GM12891 (cell line): Measurements from ENCODE around the gene FAM163B.

Experiments
- DNase-seq: peaks from one replicate; pipeline ENCODE4 v3.0.0; 2011; ENCODE audit warnings: low spot score; ENCODE audit not compliant: insufficient read length
- FAIRE-seq: peaks from 2 replicates; lab custom pipeline; 2011; peaks lifted over from hg19 to GRCh38; lab: Jason Lieb, UNC
- PAX5 ChIP-seq: IDR thresholded peaks from 2 replicates; pipeline ENCODE4 v1.6.1; 2011; ENCODE audit warnings: low read length, moderate library complexity, mild to moderate bottlenecking; ENCODE audit not compliant: insufficient read depth, severe bottlenecking
- POLR2A ChIP-seq: IDR thresholded peaks from 2 replicates; pipeline ENCODE4 v1.6.1; 2011; ENCODE audit warnings: low read depth, low read length, control low read depth
- POLR2AphosphoS5 ChIP-seq: IDR thresholded peaks from 2 replicates; pipeline ENCODE4 v1.6.1; 2011; ENCODE audit warnings: low read depth, low read length, control low read depth
- POU2F2 ChIP-seq: IDR thresholded peaks from 2 replicates; pipeline ENCODE4 v1.6.1; 2011; ENCODE audit warnings: low read depth, mild to moderate bottlenecking, control low read depth, low read length, moderate library complexity
- SPI1 ChIP-seq: IDR thresholded peaks from 2 replicates; pipeline ENCODE4 v1.6.1; 2011; ENCODE audit warnings: low read depth, low read length, control low read depth
- TAF1 ChIP-seq: IDR thresholded peaks from 2 replicates; pipeline ENCODE4 v1.6.1; 2011; ENCODE audit warnings: low read depth, low read length, control low read depth

FAM163B gene

GRCh38 chr9:133553973-133554713 lies 55.0 kb downstream of the FAM163B start:
- FAIRE-seq = no peak

GRCh38 chr9:133553123-133553522 lies 56.1 kb downstream of the FAM163B start:
- no peak for DNase-seq
- no peak for TF ChIP-seq PAX5
- no peak for TF ChIP-seq SPI1
- TF ChIP-seq POU2F2 = no peak
- no peak for TF ChIP-seq POLR2A
- no peak for TF ChIP-seq POLR2AphosphoS5
- no peak for TF ChIP-seq TAF1
- FAIRE-seq = no peak

More at GRCh38 chr9:133553973-133554713, 55.0 kb downstream of the FAM163B start:
- TF ChIP-seq SPI1 (no peak), TAF1 (no peak), POU2F2 (no peak), PAX5 (no peak), POLR2AphosphoS5 (no peak), POLR2A (no peak)
- no peak for DNase-seq

GRCh38 chr9:133552236-133552635 lies 57.0 kb downstream of the FAM163B start:
- DNase-seq (no peak), FAIRE-seq (no peak)
- TF ChIP-seq PAX5 (no peak), POU2F2 (no peak), TAF1 (no peak), POLR2AphosphoS5 (no peak), SPI1 (no peak), POLR2A (no peak)

- no peak for TF ChIP-seq SPI1
- TF ChIP-seq POLR2AphosphoS5 = no peak
- TF ChIP-seq PAX5 = no peak
- no peak for TF ChIP-seq POU2F2
- no peak for TF ChIP-seq TAF1
- TF ChIP-seq POLR2A = no peak
- no peak for FAIRE-seq
- no peak for DNase-seq
Measured at GRCh38 chr9:133551446-133551845, 57.7 kb downstream of the FAM163B start.

GRCh38 chr9:133547116-133547515 lies 62.1 kb downstream of the FAM163B start:
- TF ChIP-seq PAX5 (no peak), SPI1 (no peak), POLR2A (no peak), POU2F2 (no peak), POLR2AphosphoS5 (no peak), TAF1 (no peak)
- no peak for DNase-seq
- no peak for FAIRE-seq

GRCh38 chr9:133546287-133546680 lies 62.9 kb downstream of the FAM163B start:
- no peak for TF ChIP-seq SPI1
- TF ChIP-seq POLR2AphosphoS5 = no peak
- TF ChIP-seq TAF1 = no peak
- no peak for TF ChIP-seq POU2F2
- TF ChIP-seq PAX5 = no peak
- TF ChIP-seq POLR2A = no peak
- DNase-seq (no peak), FAIRE-seq (no peak)

- FAIRE-seq (no peak), DNase-seq (no peak)
- no peak for TF ChIP-seq TAF1
- TF ChIP-seq POU2F2 = no peak
- no peak for TF ChIP-seq POLR2AphosphoS5
- no peak for TF ChIP-seq PAX5
- no peak for TF ChIP-seq POLR2A
- no peak for TF ChIP-seq SPI1
Measured at GRCh38 chr9:133545494-133546286, 63.5 kb downstream of the FAM163B start.

DNA sequence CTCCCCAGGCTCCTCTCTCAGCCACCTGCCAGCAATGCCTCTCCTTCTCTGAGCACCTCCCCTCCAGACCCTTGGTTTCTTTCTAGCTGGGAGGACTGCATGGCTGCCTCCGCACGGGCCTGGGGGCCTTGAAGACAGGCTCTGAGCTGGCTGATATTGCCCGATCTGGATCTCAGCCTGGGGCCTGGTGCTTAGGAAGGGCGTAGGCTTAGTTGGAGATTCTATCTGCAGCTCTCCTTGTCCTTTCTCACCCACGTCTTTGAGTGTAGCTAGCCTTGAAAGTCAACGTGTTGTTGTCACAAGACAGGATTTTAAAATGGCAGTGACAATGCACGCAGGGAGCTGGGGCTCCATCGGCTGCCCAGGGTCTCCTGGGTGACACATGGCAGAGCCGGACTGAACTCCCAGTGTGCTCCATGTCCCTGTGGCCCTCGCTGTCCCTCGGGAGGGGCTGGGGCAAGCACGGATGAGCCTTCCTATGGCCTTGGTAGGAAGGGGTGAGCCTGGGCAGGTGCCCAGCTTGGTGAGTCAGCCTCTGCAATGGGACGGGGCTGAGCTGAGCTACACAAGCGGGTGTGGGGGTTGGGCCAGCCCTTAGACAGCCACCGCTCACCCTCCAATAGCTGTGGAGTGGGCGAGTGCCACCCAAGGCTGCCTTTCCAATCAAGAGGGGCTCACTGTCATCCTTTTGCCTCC lies 65.3 kb downstream of the FAM163B start:
- FAIRE-seq (no peak), DNase-seq (no peak)

DNA sequence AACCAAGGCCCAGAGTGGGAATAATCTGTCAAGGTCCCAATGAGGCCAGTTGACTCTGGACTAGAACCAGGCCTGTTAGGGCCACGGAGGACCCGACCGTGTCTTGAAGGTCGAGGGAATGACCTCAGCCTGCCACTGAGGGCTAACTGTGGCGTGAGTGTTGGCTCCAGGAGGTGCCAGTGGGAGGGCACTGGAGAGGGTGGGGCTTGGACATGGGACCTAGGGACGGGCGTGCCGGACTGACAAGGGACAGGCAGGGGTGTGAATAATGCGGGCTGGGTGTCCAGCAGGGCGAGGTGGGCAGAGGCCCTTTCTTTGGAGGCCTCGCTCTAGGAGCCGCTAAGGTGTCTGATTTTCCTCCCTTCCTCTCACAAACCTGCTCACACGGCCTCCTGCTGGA lies 67.2 kb downstream of the FAM163B start:
- TF ChIP-seq TAF1 (no peak), POLR2A (no peak)
- DNase-seq (no peak), FAIRE-seq (no peak)

More for the DNA sequence above, 65.3 kb downstream of the FAM163B start:
- TF ChIP-seq SPI1 (no peak), TAF1 (no peak), POU2F2 (no peak), POLR2A (no peak), POLR2AphosphoS5 (no peak), PAX5 (no peak)

GRCh38 chr9:133540698-133541025 lies 68.5 kb downstream of the FAM163B start:
- TF ChIP-seq TAF1 (no peak), POU2F2 (no peak), POLR2A (no peak), POLR2AphosphoS5 (no peak), PAX5 (no peak), SPI1 (no peak)
- FAIRE-seq (no peak), DNase-seq (no peak)
